Glutamatergic neuron (in vitro differentiated cells): Measurements from ENCODE around the gene TSSK1B. TPM values are rescaled to one million over a fixed set of nuclear protein-coding genes. Genes with fewer than 3 reads are reported as not detected.

ENCODE experiments used
- DNase-seq: peaks from one replicate; pipeline ENCODE4 v3.0.0; 2022
- H3K27ac Mint-ChIP-seq: one replicate; pipeline ENCODE4 v1.8.0; 2020; ENCODE audit warnings: mild to moderate bottlenecking, mixed read lengths, inconsistent platforms; ENCODE audit not compliant: unreplicated experiment
- H3K27me3 Mint-ChIP-seq: one replicate; pipeline ENCODE4 v1.8.0; 2020; ENCODE audit warnings: mild to moderate bottlenecking, moderate library complexity, mixed read lengths, inconsistent platforms; ENCODE audit not compliant: unreplicated experiment
- H3K36me3 Mint-ChIP-seq: one replicate; pipeline ENCODE4 v1.8.0; 2020; ENCODE audit warnings: mild to moderate bottlenecking, mixed read lengths, inconsistent platforms; ENCODE audit not compliant: unreplicated experiment
- H3K4me1 Mint-ChIP-seq: one replicate; pipeline ENCODE4 v1.8.0; 2020; ENCODE audit warnings: mild to moderate bottlenecking, low read depth, mixed read lengths, inconsistent platforms; ENCODE audit not compliant: unreplicated experiment
- H3K4me3 Mint-ChIP-seq: one replicate; pipeline ENCODE4 v1.8.0; 2020; ENCODE audit warnings: mild to moderate bottlenecking, mixed read lengths, inconsistent platforms; ENCODE audit not compliant: unreplicated experiment
- H3K9me3 Mint-ChIP-seq: one replicate; pipeline ENCODE4 v1.8.0; 2020; ENCODE audit warnings: mild to moderate bottlenecking, moderate library complexity, mixed read lengths, inconsistent platforms; ENCODE audit not compliant: unreplicated experiment
- CTCF ChIP-seq: fragments of 200-600 bp; sonication (generic); IDR thresholded peaks from one replicate; pipeline ENCODE4 v1.5.0; 2021; ENCODE audit not compliant: partially characterized antibody, unreplicated experiment
- total RNA-seq: library from RNA; stranded (reverse); fragmentation: NEBNext Ultra II Directional; extraction: Animal tissue kit (Norgen Biotek cat#: 25700); gene quantifications from one replicate; pipeline ENCODE4 v1.2.1, GENCODE V29; 2021; ENCODE audit not compliant: unreplicated experiment

The TSSK1B gene
- total RNA-seq, 1 donor from 2014 or later: 0.54 TPM

DNA sequence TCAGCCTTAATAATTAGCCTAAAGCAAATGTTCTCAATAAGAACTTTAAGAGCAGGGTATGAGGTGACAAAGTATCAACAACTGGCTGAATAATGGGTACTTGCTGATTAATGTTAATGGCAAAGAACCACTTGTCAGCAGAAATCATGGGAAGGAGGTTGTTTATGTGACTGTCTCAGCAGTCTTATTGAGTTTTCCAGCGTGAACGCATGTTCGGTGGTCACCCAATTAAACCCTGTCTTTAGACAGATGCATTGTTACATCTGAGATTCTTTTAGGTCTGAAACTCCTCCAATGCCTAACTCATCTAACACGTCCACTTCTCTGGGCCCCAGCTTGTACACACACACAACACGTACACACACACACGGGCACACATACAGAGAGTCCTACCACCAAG lies 18.2 kb upstream of the TSSK1B start:
- Mint-ChIP-seq H3K4me3 (no peak overlapping the region), H3K27ac (no peak overlapping the region), H3K36me3 (no peaks in the 10 kb centered on the region), H3K4me1 (peaks cover 40% of the 10 kb centered on the region), H3K9me3 (peaks cover 14% of the 10 kb centered on the region), H3K27me3 (peaks cover 9% of the 10 kb centered on the region)
- no peak for DNase-seq
- TF ChIP-seq CTCF: no peak

GRCh38 chr5:113451797-113452196 lies 17.0 kb upstream of the TSSK1B start:
- Mint-ChIP-seq H3K36me3 (no peaks in the 10 kb centered on the region), H3K4me1 (peaks cover 49% of the 10 kb centered on the region), H3K27ac (peak overlapping the region; percentile 36), H3K4me3 (no peak overlapping the region), H3K27me3 (peaks cover 12% of the 10 kb centered on the region), H3K9me3 (peaks cover 18% of the 10 kb centered on the region)
- no peak for DNase-seq
- TF ChIP-seq CTCF: no peak

- no peaks in the 10 kb centered on the region for H3K36me3 Mint-ChIP-seq
- peak overlapping the region; percentile 84 for H3K27ac Mint-ChIP-seq
- H3K4me1 Mint-ChIP-seq: peaks cover 55% of the 10 kb centered on the region
- no peak for TF ChIP-seq CTCF
- H3K27me3 Mint-ChIP-seq: peaks cover 11% of the 10 kb centered on the region
- H3K4me3 Mint-ChIP-seq: no peak overlapping the region
- no peak for DNase-seq
- peaks cover 18% of the 10 kb centered on the region for H3K9me3 Mint-ChIP-seq
Measured at GRCh38 chr5:113450929-113451328, 16.1 kb upstream of the TSSK1B start.

DNA sequence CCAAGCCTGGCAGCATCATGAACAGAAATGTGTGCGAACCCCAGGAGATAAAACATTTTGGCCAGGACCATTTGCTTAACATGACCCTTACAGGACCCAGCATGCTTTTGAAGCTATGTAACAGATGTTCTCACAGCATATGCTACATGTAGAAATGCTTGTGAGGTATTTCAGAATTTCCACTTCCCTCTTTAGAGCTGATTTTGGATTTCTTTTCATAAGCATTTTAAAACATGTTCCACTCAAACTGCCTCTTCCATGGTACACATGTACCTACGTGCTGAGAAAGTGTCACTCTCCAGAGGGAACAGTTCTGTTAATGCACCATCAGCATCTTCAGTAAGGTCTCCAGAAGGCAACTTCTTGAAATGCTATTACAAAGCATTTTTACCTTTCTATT lies 15.7 kb upstream of the TSSK1B start:
- H3K36me3 Mint-ChIP-seq: no peaks in the 10 kb centered on the region
- peak overlapping the region; percentile 84 for H3K27ac Mint-ChIP-seq
- peaks cover 55% of the 10 kb centered on the region for H3K4me1 Mint-ChIP-seq
- H3K9me3 Mint-ChIP-seq: peaks cover 18% of the 10 kb centered on the region
- TF ChIP-seq CTCF: no peak
- H3K27me3 Mint-ChIP-seq: peaks cover 11% of the 10 kb centered on the region
- H3K4me3 Mint-ChIP-seq: no peak overlapping the region
- no peak for DNase-seq

GRCh38 chr5:113448252-113448651 lies 13.5 kb upstream of the TSSK1B start:
- Mint-ChIP-seq H3K4me3 (peak overlapping the region; percentile 72), H3K27me3 (peaks cover 13% of the 10 kb centered on the region), H3K36me3 (peaks cover 13% of the 10 kb centered on the region), H3K9me3 (peaks cover 21% of the 10 kb centered on the region), H3K4me1 (peaks cover 47% of the 10 kb centered on the region), H3K27ac (peak overlapping the region; percentile 99)
- DNase-seq: no peak
- no peak for TF ChIP-seq CTCF
